Measurements from ENCODE around the gene SMAD1. TPM values are rescaled to one million over a fixed set of nuclear protein-coding genes. Genes with fewer than 3 reads are reported as not detected.

SMAD1 gene
- total RNA-seq, 1 experiment from 2014 or later, result 15.4 TPM

GRCh38 chr4:145527773-145528172, 46.1 kb downstream of the SMAD1 start (continued):
- TF ChIP-seq PRDM15 (CRISPR knock-in tag; IDR thresholded peaks at IDR 0.05), result no peak
- no peak for TF ChIP-seq FOXK1 (CRISPR knock-in tag; IDR thresholded peaks at IDR 0.05)
- TF ChIP-seq MXD4 (CRISPR knock-in tag; IDR thresholded peaks at IDR 0.05; ENCODE audit: borderline replicate concordance), result no peak
- no peak for TF ChIP-seq NFYB (CRISPR knock-in tag; conservative IDR thresholded peaks at IDR 0.05; ENCODE audit: low read depth)

DNA sequence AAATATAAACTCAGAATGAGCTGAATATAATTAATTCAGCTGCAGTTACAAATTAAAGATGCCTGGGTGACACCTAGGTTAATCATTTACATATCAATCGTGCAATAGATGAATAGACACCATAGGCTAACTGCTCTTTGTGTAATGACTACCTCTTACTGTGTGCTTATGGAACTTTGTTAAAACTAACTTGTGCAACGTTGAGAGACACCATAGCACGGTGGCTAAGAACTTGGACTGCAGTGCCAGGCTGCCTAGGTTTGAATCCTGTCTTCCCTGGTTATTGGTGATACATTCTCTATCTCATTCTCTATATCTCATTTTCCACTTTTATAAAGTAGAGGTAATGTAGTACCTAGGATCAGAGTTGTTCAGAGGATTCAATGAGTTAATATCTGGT, 46.9 kb downstream of the SMAD1 start:
- ATAC-seq (no peak), DNase-seq (ENCODE audit: low spot score) (no peak)
- no peak overlapping the region; the same call in 1 of the 2 replicates for H3K27ac Mint-ChIP-seq

More for the DNA sequence above, 46.9 kb downstream of the SMAD1 start:
- H3K27me3 Mint-ChIP-seq (ENCODE audit: low read depth), result no peaks in the 10 kb centered on the region
- no peak overlapping the region for H3K4me3 Mint-ChIP-seq
- ChIA-PET POLR2A (no interaction called here), CTCF (no interaction called here)
- TF ChIP-seq FOXP1 (CRISPR knock-in tag; IDR thresholded peaks at IDR 0.05; ENCODE audit: borderline replicate concordance), result no peak
- TF ChIP-seq, protein P1, sequence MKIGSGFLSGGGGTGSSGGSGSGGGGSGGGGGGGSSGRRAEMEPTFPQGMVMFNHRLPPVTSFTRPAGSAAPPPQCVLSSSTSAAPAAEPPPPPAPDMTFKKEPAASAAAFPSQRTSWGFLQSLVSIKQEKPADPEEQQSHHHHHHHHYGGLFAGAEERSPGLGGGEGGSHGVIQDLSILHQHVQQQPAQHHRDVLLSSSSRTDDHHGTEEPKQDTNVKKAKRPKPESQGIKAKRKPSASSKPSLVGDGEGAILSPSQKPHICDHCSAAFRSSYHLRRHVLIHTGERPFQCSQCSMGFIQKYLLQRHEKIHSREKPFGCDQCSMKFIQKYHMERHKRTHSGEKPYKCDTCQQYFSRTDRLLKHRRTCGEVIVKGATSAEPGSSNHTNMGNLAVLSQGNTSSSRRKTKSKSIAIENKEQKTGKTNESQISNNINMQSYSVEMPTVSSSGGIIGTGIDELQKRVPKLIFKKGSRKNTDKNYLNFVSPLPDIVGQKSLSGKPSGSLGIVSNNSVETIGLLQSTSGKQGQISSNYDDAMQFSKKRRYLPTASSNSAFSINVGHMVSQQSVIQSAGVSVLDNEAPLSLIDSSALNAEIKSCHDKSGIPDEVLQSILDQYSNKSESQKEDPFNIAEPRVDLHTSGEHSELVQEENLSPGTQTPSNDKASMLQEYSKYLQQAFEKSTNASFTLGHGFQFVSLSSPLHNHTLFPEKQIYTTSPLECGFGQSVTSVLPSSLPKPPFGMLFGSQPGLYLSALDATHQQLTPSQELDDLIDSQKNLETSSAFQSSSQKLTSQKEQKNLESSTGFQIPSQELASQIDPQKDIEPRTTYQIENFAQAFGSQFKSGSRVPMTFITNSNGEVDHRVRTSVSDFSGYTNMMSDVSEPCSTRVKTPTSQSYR (CRISPR knock-in tag; IDR thresholded peaks at IDR 0.05), result no peak
- no peak for TF ChIP-seq PRDM15 (CRISPR knock-in tag; IDR thresholded peaks at IDR 0.05)
- TF ChIP-seq TCF7 (CRISPR knock-in tag; IDR thresholded peaks at IDR 0.05; ENCODE audit: low read depth), result no peak
- TF ChIP-seq MLX (CRISPR knock-in tag; IDR thresholded peaks at IDR 0.05), result no peak
- TF ChIP-seq ZNF138 (CRISPR knock-in tag; conservative IDR thresholded peaks at IDR 0.05), result no peak
- TF ChIP-seq, protein P2, sequence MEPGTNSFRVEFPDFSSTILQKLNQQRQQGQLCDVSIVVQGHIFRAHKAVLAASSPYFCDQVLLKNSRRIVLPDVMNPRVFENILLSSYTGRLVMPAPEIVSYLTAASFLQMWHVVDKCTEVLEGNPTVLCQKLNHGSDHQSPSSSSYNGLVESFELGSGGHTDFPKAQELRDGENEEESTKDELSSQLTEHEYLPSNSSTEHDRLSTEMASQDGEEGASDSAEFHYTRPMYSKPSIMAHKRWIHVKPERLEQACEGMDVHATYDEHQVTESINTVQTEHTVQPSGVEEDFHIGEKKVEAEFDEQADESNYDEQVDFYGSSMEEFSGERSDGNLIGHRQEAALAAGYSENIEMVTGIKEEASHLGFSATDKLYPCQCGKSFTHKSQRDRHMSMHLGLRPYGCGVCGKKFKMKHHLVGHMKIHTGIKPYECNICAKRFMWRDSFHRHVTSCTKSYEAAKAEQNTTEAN (CRISPR knock-in tag; IDR thresholded peaks at IDR 0.05), result no peak
- H3K36me3 Mint-ChIP-seq, result no peaks in the 10 kb centered on the region
- H3K9me3 Mint-ChIP-seq, result no peaks in the 10 kb centered on the region
- peaks cover 33% of the 10 kb centered on the region for H3K4me1 Mint-ChIP-seq
